ENCODE measurements around the gene DENND1A. TPM values are rescaled to one million over a fixed set of nuclear protein-coding genes. Genes with fewer than 3 reads are reported as not detected.

Gene DENND1A
- total RNA-seq, 1 donor from 2014 or later = 13.6 TPM

- intact Hi-C loops (cut with DNase I) = no loop called here
- no peak for ATAC-seq
- no peak for DNase-seq (ENCODE audit: missing footprints)
Measured at GRCh38 chr9:123483191-123483803, 446.6 kb downstream of the DENND1A start.

- DNase-seq (ENCODE audit: missing footprints) (no peak), ATAC-seq (no peak)
- intact Hi-C loops (cut with DNase I) = no loop called here
Measured at GRCh38 chr9:123482295-123482968, 447.5 kb downstream of the DENND1A start.

GRCh38 chr9:123481209-123481865 is 448.6 kb downstream of the DENND1A start:
- DNase-seq (ENCODE audit: missing footprints) (no peak), ATAC-seq (no peak)
- intact Hi-C loops (cut with DNase I) = no loop called here

GRCh38 chr9:123480791-123481190 is 449.1 kb downstream of the DENND1A start:
- DNase-seq (ENCODE audit: missing footprints) (no peak), ATAC-seq (no peak)
- intact Hi-C loops (cut with DNase I) = no loop called here

DNA sequence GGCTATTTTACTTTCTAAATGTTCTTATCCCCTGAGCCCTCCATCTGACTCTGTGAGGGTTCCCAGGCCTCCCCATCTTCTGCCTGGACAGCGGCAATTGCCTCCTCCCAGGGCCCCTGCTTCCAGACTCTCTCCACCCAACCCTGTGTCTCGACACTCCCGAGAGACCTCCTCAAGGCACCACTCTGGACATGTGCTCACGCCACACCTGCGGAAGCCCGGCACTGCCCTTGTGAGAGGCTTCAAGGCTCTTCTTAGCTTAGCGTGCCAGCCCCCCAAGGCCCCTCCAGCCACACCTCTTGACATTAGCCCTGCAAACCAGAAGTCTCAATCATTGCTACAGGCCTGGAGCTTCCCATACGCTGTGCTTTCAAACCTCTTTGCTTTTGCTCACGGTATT is 449.8 kb downstream of the DENND1A start:
- intact Hi-C loops (cut with DNase I) = no loop called here
- ATAC-seq (no peak), DNase-seq (ENCODE audit: missing footprints) (no peak)

DNA sequence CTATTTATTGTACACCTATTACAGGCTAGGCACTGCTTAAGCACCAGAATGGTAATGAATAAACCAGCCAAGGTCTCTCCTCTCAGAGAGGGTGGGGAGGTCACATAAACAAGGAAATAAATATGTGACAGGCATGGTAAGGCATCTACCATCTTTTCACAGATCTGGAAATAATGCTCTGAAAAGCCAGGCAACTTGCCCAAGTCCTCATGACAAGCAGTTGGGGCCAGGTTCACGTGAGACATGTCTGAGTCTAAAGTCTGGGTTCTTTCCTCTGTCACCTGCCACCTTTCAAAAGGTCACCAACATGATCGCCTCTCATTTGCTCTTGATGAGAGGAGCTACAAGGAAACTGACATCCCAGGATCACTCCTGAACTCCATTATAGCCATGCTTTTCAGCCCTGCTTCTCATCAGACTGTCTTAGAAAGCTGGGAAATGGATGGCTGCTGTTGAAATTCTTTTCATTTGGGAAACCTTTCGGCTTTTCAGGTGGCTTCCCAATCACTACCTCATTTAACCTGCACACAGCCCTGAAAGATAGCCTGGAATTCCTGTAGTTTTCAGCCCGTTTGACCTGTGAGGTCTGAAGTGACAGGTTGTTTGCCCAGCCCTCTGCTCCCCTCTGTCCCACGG is 450.8 kb downstream of the DENND1A start:
- intact Hi-C loops (cut with DNase I) = no loop called here
- no peak for DNase-seq (ENCODE audit: missing footprints)
- no peak for ATAC-seq

DNA sequence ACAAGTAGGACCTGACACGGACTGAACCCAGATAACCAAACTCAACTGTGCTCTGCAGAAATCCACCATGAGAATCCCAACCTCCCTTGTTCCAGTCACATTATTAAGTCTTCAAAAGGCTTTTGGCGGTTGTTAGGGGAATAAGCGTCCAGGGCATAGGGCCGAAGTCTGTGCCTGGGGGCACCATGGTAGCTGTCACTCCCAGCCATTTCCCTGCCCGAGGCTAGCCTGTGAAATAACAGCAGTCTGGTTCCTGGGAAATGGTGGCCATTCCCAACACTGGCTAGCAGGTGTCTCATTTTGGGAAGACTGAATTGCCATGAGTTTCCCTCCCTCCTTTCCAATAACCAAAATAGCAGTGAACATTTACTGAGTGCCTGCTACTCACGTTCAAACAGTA is 451.8 kb downstream of the DENND1A start:
- ATAC-seq (no peak), DNase-seq (ENCODE audit: missing footprints) (no peak)
- intact Hi-C loops (cut with DNase I) = no loop called here

- intact Hi-C loops (cut with DNase I) = no loop called here
- ATAC-seq = no peak
- no peak for DNase-seq (ENCODE audit: missing footprints)
Measured at GRCh38 chr9:123475407-123475806, 454.5 kb downstream of the DENND1A start.

GRCh38 chr9:123472862-123473614 is 456.9 kb downstream of the DENND1A start:
- ATAC-seq = peak; percentile 30
- intact Hi-C loops (cut with DNase I) = no loop called here
- DNase-seq (ENCODE audit: missing footprints) = no peak

- intact Hi-C loops (cut with DNase I) = no loop called here
- no peak for ATAC-seq
- no peak for DNase-seq (ENCODE audit: missing footprints)
Measured at GRCh38 chr9:123471843-123472570, 457.9 kb downstream of the DENND1A start.

- no peak for ATAC-seq
- intact Hi-C loops (cut with DNase I) = no loop called here
- no peak for DNase-seq (ENCODE audit: missing footprints)
Measured at GRCh38 chr9:123470991-123471770, 458.7 kb downstream of the DENND1A start.

DNA sequence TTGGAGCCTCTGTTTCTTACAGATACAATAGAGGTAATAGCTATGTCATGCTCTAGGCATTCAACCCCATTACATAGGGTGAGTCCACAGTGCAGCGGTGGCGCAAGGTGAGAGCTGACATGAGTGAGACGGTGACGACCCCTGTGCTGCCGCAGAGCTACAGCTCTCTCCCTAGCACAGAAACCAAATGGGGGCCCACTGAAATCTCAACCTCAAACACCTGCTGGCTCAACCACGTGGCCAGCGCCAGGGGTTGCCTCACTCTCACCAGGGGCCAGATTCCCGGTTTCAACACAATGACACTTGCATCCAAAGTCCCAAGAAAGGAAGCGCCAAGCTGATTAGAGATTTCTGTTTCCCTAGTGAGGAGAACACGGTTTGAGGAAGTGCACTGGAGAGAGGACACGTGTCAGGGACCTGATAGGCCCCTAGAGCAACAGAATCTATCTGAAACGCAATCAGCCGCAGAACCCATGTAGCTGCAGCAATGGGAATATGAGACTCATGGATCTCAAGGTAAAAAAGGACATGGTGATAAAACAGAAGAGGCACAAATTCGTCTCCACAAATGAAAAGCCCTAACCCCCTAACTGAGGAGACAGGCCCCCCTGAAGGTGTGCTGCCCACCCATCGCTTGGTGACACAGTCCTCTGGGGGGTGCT is 459.7 kb downstream of the DENND1A start:
- intact Hi-C loops (cut with DNase I) = no loop called here
- ATAC-seq (no peak), DNase-seq (ENCODE audit: missing footprints) (no peak)

- no peak for ATAC-seq
- intact Hi-C loops (cut with DNase I) = no loop called here
Measured at GRCh38 chr9:123469282-123469681, 460.6 kb downstream of the DENND1A start.

GRCh38 chr9:123468541-123468940 is 461.4 kb downstream of the DENND1A start:
- ATAC-seq = no peak
- intact Hi-C loops (cut with DNase I) = no loop called here
- DNase-seq (ENCODE audit: missing footprints) = no peak

More at GRCh38 chr9:123469282-123469681, 460.6 kb downstream of the DENND1A start:
- no peak for DNase-seq (ENCODE audit: missing footprints)

DNA sequence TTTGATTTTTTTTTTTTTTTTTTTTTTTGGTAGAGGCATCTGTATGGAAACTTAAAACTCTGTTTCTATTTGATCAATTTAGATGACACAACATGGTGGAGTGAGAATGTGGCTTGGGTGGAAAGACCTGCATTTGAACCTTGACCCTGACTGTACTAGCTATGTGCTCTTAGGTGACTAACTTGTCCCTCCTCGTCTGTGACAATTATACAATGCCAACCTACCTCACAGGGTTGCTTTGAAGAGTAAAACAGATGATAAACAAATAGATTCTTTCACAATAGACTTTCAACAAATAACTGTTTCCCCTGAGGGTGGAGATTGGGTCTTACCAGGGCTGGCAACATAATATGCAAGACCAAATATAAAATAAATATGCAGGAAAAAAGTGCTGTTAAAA is 464.6 kb downstream of the DENND1A start:
- ATAC-seq (no peak), DNase-seq (ENCODE audit: missing footprints) (no peak)
- intact Hi-C loops (cut with DNase I) = no loop called here

GRCh38 chr9:123460091-123460490 is 469.8 kb downstream of the DENND1A start:
- intact Hi-C loops (cut with DNase I) = no loop called here
- ATAC-seq (no peak), DNase-seq (ENCODE audit: missing footprints) (no peak)

GRCh38 chr9:123457583-123457982 is 472.3 kb downstream of the DENND1A start:
- intact Hi-C loops (cut with DNase I) = no loop called here
- ATAC-seq (peak; percentile 49), DNase-seq (ENCODE audit: missing footprints) (no peak)
